Germinal center (tissue), 1 donor: ENCODE results near the gene NAP1L4.

Source experiments
- DNase-seq: peaks from one replicate; pipeline ENCODE4 v3.0.0; 2012; ENCODE audit warnings: mixed read lengths, low spot score

Gene NAP1L4

DNA sequence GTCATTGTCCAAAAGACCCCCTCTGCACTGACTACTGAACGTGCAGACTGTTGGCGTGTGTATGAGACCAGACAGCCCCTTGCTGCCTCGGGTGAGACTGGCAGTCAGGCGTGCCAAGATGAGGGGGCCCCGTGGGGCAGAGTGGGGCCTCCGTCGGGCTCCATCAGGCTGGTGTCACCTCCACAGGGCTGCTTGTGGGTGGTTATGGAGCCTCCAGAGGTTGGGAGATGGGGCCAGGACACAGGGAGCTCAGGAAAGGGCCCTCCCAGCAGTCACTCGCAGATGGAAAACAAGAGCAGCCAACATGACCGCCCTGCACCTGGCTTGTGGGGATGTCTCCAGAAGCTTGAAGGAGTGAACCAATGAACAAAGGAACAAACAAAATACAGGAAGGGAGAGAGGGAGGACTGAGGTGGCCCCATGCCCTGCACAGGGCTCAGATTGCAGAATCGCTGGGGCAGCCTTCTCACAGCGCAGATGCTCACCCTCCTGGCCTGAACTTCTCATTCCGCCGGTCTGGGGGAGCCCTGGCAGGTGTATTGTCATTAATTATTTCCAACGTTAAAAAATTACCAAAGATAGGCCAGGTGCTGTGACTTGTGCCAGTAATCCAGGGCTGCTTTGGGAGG lies 57.4 kb downstream of the NAP1L4 start:
- DNase-seq, result no peak

DNA sequence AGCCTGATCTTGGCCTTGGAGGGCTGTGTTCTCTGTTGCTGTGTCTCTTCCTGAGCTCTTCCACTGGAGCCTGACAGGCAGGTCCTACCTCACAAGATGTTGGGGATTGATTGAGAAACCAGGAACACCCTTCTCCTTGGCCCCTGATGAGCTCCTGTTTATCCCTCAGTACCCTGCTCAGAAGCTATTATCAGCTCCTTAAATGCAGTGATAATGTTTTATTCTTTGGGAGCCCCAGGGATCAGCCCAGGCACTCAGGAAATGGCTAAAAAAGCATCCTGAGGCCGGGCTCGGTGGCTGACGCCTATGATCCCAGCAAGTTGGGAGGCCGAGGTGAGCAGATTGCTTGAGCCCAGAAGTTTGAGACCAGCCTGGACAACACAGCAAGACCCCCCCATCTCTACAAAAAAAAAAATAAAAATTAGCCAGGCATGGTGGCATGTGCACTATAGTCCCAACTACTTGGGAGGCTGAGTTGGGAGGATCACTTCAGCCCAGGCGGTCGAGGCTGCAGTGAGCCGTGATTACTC lies 58.0 kb downstream of the NAP1L4 start:
- no peak for DNase-seq

DNA sequence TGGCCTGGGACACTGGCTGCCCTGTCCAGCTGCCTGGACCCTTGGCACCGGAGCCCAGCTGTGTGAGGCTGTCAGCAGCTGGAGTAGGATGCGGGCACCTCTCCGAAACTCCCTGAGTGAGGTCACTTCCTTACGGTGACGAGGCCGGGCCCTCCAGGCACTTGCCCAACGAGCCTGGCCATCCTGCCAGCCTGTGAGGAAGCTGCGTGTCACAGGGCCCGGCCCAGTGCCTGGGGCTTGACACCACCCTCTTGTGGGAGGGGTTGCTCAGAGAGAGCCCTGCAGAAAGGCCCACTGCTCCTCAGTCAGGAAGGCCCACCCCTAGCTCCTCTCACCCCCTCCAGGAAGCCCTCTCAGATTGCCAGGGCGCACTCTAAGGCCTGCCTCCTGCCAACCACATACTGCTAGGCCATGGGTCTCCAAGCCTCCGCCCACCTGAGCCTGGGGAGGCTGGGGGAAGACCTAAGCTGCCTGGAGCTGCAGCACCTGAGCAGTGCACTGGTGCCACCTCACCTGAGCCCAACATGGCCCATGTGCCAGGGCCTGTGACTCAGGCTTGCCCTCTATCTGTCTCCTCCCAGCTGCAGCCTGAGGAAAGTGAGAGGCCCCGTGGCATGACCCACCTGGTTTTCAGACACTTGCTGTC lies 58.6 kb downstream of the NAP1L4 start:
- no peak for DNase-seq

DNA sequence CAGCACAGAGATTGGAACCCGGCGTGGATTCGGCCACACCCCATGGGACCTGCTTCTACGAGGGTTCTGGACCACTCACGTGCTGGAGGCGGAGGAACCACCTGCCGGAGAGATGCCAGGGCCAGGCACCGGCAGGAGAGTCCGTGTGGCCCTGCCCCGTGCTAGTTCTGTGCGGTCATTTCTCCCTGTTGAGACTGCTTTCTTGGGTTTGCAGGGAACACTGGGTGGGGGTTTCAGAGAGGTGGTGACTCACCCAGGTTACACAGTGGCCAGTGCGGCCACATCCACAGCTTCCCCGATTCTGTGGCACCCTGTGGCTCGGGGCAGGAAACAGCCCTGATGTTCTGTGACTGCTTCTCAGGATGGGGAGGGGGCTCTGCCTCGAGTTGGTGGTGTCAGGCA lies 59.3 kb downstream of the NAP1L4 start:
- DNase-seq, result no peak

DNA sequence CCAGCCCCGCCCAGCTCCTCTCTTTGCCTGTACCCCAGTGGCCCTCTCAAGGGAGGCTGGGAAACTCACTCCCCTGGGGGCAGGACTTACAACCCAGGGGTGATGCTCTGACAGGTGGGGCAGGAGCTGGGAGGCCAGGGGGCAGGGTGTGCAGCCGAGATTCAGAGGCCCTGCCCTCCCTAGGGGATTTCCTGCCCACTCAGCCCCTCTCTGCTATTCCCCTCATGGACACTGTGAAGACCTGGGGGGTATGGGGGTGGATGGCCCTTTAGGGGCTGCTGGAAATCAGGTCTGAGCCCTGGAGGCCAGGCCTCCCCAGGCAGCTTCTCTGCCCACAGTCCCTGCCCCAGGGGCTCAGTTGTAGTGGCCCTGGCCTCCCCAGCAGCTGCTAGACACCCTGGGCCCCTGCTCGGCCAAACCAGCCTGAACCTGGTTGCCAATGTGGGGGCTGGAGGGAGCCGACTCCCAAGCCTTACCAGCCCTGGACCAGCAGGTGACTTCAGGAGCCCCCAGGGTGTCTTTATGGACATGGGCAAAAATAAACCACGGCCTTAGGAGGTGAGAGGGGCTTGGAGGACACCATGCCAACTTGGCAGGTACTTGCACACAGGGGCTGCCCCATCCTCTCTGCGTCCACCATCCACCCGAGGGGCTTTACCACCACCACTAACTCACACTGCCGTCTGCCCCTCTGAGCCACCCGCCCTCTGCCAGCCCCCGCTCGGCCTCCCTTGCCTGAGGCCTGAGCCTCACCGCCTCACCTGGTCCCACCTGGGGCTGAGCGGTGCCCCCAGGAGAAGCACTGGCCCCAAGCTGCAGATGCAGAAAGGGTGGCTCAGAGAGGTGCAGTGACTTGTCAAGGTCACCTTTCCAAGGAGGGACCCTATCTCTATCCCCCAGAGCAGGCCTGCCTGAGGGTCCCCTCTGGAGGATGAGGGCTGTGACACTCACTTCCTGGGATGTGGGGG lies 60.1 kb downstream of the NAP1L4 start:
- no peak for DNase-seq

DNA sequence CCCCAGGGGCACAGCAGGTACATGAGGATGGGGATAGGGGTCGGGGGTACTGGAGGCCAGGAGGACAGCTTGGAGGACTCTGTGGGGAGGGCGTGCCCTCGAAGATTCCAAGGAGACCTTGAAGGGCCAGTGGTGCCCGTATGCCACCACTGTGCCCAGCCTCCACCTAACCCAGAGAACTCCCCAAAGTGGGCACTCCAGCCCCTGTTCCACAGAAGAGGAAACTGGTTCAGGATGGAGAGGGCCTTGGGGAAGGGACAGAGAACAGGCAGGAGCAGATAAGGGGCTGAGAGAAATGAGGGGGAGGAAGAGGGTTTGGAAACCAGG lies 60.7 kb downstream of the NAP1L4 start:
- DNase-seq, result no peak

DNA sequence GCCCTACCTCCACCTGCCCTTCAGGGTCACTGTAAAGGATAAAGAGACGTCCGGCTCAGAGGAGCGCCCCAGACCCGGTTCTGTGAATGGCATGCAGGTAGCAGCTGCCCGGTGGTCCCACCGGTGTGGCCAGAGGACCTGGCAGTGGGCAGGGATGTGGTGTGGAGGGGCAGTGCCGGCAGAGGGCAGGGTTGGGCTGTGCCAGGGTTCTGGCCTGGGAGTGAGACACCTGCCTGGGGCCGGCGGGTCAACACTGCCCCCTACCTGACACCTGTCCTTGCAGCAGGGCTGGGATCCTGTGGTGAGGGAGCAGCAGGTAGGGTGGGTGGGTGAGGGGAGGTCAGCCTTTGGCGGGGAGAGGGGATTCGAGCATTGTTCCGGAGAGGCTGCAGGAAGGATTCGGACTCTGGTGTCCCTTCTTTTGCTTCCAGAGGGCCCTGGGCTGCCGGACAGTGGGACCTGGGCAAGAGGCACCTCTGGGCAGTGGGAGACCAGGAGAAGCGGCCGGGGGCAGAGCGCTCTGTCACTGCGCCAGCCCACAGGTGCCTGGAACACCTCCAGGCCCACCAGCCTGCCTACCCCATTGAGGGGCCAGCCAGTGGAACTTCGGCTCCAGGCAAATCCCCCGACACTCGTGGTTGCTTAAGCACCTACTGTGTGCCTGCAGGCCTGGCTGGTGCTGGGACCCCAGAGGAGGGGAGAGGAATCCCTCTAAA lies 61.3 kb downstream of the NAP1L4 start:
- DNase-seq, result peak; percentile 59

DNA sequence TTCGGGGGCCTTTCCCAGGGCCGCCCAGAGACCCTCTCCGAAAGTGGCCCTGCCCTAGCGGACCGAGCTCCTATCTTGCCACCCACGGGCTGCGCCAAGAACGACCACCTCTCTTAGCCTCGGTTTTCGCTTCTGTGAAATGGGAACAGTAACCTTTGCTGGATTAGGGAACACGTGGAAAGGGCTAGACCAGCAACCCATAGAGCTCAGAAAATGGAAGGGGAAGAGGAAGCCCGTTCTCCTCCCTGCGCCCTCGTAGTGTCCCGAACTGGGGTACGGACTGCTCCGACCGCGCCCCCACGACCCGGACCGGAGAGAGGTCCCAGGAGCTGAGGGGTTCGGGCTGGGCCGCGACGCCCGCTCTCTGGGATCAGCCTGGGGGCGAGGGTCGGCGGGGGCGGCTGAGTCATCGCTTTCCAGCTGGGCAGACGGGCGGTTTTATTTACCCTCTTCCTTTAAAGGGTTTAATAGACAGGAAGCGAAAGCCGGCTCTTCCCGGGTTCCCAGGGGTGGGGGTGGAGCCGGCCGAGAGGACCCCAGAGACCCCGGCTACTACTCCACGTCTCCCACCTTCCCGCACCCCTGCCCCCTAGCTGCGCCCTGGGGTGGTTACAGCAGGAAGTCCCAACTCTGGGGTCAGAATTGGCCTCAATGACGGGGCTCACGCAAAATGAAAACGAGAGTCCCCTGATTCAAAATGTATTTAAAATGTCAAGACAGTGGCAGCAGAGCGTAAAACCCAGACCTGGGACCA lies 62.0 kb downstream of the NAP1L4 start:
- peak; percentile 44 for DNase-seq

DNA sequence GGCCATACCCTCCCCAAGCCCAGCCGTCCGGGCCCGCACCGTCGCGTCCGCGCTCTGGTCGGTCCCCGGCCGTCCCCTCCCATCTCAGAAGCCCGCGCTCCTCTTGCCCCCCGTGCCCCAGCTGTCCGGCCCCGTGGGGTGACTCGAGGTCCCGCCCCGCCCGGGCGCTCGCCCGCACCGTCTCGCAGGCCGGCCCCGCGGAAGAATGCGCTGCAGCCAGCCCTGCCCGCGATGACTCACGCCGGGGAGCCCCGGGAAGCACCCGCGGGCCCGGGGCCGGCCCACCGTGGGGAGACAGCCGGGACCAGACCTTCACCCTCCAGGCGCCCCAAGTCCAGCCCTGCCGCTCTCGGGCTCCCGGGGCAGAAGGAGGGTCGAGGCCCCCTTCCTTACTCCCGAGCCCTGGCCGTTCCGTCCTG lies 62.6 kb downstream of the NAP1L4 start:
- DNase-seq, result no peak

DNA sequence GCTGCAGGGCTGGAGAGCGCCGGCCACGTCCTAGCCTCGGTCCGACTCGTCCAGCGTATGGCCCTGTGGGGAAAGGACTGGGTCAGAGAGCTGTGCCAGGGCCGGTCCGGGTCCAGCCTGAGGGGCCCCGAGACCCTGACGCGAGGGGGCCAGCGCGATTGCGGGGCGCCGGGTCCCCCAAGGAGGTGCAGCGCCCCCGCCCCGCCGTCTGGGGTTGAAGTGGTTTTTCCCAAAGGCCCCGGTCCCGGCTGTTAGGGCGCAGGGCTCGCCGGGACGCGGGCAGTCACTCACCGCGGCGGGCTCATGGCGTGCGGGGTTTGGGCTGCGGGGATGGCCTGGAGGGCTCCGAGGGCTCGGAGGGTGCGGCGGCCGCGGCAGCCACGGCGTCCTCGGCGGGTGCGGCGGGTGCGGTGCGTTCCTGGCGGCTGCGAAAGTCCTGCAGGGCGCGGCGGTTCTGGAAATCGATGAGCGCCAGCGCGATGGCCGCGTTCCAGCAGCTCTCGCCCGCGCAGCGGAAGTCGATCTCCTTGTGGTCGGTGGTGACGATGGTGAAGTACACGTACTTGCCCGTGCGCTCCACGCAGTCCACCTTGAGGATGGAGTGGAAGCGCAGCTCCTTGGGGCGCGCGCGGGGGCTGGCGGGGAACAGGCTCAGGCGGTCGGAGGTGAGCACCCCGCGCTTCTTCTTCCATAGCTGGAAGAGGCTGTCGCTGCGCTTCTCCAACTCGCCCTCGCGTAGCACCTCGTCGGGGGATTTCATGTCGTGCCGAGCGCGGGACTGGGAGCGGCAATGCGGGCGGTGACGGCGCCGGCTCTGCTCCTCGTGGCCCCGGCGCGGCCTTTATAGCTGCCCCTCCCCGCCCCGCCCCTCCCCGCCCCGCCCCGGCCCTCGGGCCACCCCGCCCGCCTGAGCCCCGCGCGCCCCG lies 63.3 kb downstream of the NAP1L4 start, which contains the start of gene PHLDA2:
PHLDA2 (minus strand) TSS at position 816 of the 926 bp plus-strand sequence; CDS start at position 760, 56 bp downstream.
- DNase-seq, result no peak

DNA sequence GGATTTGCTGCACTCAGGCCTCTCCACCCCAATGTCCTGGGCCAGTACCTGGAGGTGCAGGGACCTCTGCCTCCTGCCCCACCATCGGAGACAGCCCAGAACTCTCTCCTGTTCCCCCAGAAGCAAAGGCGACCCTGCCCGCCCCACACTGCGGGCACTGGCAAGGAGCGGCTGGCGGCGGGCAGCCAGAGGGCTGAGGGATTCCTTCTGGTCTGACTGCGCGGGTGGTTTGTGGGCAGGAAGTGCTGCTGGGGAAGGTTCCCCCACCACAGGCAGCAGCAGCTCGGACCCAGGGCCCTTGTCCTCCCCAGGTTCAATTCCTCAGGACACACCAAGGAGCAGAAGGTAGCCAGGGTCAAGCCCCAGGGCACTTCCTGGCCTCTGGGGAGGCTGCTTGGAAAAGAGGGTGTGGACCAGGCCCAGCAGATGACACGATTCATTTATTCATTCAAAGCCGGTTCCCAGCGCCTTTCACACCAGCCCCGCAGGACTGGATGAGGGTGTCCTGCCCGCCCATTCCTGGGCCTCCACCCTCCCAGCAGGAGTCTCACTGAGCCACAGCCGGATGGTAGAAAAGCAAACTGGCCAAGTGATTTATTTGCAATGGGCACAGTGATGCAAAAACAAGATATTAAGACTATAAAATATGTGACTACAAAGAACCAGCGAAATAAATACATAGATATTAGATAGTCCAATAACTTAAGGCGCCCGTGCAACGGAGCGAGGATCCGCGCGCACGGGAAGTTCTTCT lies 64.1 kb downstream of the NAP1L4 start:
- DNase-seq, result no peak

DNA sequence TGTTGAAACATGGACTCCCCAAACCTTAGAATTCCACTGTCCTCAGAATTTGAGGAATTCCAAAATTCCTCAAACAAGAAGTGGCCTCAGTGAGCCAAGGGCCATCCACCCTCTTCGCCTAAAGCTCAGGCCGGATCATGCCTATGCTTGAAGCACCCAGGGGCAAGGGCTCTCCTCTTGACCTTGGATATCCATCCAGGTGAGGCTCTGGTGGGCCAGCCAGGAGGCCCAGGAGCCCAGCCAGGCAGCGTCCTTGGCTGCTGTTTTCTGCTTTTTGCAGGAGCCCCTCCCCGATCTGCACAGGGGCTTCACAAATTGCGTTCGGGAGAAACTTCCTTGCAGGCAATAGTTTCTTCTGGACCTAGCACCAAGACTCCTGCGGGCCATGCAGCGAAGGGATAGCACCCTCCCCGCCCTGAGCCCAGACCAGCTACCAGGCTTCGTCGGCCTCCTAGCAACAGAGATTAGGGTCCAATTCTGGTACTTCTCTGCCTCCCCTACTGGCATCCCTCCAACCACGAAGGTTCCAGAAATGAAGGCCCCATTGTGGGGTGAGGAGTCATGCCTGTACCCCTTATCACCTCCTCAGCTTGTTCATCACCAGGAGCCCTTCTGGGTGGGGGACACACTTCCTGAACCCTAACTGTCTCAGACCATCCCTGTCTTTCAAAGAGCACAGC lies 64.9 kb downstream of the NAP1L4 start:
- DNase-seq, result no peak

DNA sequence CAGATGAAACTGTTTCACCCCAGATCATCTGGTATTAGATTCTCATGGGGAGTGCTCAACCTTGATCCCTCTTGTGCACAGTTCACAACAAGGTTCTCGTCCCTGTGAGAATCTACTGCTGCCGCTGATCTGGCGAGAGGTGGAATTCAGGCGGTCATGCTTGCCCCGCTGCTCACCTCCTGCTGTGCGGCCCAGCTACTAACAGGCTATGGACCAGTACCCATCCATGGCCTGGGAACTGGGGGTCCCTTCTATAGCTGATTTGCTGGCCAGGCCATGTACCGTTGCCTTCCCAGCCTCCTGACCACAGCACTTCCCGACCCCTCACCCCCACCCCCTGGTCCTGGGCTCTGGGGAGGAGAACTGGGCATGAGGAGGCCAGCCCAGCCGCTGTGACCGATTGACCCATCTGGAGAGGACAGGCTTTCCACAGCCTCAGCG lies 65.5 kb downstream of the NAP1L4 start:
- DNase-seq, result no peak

DNA sequence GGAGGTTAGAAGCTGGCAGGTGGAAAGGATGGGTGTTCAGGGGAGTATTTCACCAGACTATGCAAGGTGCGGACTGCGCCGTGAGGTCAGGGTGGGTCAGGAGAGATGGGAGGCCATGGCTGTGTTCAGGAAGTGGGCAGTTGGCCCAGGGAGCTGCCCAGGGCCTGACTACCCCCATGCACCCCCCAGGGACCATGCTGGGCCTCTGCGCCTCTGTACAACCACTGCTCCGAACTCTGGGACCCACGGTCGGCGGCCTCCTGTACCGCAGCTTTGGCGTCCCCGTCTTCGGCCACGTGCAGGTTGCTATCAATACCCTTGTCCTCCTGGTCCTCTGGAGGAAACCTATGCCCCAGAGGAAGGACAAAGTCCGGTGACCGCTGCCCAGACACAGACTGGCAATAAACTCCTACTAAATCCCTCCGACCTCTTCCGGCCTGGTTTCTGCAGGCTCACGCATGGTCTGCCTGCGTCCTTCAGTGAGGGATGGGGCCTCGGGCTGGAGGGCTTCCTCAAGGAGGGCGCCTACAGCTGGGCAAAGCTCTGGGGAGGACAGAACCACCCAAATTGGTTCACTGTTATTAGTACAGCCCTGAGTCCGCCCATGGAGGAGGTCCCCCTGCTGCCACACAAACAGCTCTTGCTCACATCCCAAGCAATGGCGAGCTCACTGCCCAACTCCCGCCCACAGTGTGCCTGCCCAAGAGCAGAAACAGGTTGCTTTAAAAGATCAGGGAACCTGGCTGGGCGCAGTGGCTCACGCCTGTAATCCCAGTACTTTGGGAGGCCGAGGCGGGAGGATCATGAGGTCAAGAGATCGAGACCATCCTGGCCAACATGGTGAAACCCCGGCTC lies 67.1 kb downstream of the NAP1L4 start:
- no peak for DNase-seq

DNA sequence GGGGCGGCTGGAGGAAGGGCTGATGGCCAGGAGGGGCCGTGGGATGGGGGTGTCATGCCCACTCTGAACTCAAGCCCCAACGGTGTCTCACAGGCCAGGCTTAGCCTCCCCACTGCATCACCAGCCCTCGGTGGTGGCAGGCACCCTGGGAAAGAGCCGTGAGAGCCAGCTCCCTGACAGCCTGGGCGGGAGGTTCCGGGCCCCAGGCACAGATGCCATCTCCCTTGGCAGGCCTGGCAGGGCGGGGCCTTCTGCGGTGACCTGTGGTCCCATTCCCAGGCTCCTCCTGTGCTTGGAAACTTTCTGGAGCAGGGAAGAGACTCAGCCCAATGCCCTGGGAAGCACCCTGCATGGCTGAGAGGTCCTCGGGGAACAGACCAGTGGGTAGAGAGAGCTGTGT lies 67.7 kb downstream of the NAP1L4 start:
- DNase-seq, result no peak

DNA sequence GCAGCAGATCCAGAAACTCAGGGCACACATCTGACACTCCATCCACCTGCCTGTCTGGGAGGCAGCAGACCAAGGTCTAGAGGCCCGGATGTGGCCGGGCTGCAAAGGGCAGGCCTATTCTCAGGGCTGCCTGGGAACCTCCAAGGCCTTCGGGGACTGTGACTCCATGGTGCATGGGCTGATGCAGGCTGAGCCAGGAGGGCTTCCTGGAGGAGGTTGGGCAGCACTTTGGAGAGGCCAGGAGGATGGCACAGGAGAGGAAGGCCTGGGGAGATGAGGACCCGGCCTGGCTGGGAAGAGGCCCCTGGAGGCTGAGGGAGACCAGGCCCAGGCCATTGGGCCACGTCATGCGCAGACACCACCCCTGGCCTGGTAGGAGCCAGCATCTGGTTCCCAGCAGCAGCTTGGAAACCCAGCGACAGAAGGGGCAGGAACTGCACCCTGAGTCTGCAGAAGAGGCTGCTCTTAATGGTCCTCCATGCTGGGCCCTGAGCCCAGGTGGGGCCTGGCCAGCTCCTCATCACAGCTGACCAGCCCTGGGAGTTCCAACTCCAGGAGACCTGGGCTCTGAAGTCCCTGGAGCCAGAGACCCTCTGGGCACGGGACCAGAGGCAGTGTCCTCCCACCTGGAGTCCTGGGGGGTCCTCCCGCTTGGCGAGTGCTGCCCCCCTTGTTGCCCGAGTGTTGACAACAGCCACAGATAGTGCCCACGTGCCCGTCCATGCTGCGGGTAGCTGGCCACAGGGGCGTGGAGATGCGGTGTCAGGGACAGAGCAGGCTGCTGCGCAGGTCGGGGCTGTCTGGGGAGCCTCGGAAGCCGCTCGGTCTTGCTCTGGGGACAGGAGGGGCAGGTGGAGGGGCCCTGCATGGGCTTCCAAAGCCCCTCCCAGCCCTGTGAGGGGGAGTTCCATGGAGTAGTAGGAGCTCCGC lies 68.4 kb downstream of the NAP1L4 start:
- DNase-seq, result no peak

DNA sequence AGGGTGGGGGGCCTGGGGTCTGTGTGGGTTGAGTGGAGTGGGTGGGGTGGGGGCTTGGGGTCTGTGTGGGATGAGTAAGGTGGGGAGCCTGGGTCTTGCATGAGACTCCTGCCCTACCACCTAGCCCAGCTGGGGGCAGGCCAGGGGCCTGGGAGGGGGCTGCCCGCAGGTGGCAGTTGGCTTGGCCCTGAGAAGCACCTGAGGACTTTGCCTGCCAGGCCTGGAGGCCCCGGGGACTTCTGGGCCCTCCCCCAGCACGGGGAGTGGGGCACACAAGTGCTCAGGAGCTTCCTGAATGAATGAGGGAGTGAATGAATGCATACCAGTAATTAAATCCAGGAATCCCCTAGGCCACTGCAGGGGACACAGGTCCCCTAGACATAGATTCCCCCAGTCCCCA lies 69.5 kb downstream of the NAP1L4 start:
- DNase-seq, result no peak
